CD14-positive monocyte (primary cell): ENCODE results near the gene CAPN11. TPM values are rescaled to one million over a fixed set of nuclear protein-coding genes. Genes with fewer than 3 reads are reported as not detected.
A peak's percentile ranks its signal among the peaks of the same experiment; 100 is the strongest.

Source experiments
- DNase-seq, 3 donors: peaks; one replicate each; pipeline ENCODE4 v3.0.0-alpha.2; 2011 to 2022
- H2AFZ ChIP-seq: 2 replicates; pipeline ENCODE4 v1.6.0; 2012; ENCODE audit warnings: mild to moderate bottlenecking, low read depth, low read length, inconsistent platforms; ENCODE audit not compliant: insufficient read depth, poor library complexity, severe bottlenecking
- H3K27ac ChIP-seq, 2 donors: 1 replicate in 1 of 2; 2 replicates in 1 of 2; pipeline ENCODE4 v1.5.1; 2012 to 2013; ENCODE audit warnings: low read length in 2 of 2, control low read depth in 1 of 2, inconsistent platforms in 1 of 2, low read depth in 1 of 2, mild to moderate bottlenecking in 1 of 2
- H3K27me3 ChIP-seq, 2 donors: one replicate each; pipeline versions ENCODE4 v1.6.0 to v1.6.1; 2011 to 2013; ENCODE audit warnings: low read length in 2 of 2; ENCODE audit not compliant: control insufficient read depth in 2 of 2, insufficient read depth in 2 of 2
- H3K36me3 ChIP-seq, 2 donors: replicated peaks in 1 of 2; 1 replicate in 1 of 2; 2 replicates in 1 of 2; pipeline versions ENCODE4 v1.5.1 to v1.6.1; 2012 to 2013; ENCODE audit warnings: low read length in 2 of 2, control low read depth in 1 of 2, inconsistent platforms in 1 of 2, mild to moderate bottlenecking in 1 of 2; ENCODE audit not compliant: insufficient read depth in 2 of 2, control insufficient read depth in 1 of 2
- H3K4me1 ChIP-seq, 2 donors: 1 replicate in 1 of 2; 2 replicates in 1 of 2; pipeline versions ENCODE4 v1.5.1 to v1.6.1; 2012 to 2013; ENCODE audit warnings: low read length in 2 of 2, control low read depth in 1 of 2, inconsistent platforms in 1 of 2, mild to moderate bottlenecking in 1 of 2, moderate library complexity in 1 of 2; ENCODE audit not compliant: insufficient read depth in 2 of 2, control insufficient read depth in 1 of 2
- H3K4me2 ChIP-seq: replicated peaks from 2 replicates; pipeline ENCODE3; 2012; ENCODE audit warnings: low read length, moderate library complexity, mild to moderate bottlenecking; ENCODE audit not compliant: poor library complexity, severe bottlenecking; ENCODE audit errors: extremely low read depth
- H3K4me3 ChIP-seq, 3 experiments: fragments of 200-600 bp in 1 of 3; sonication (generic) in 1 of 3; replicated peaks in 1 of 3; 1 replicate in 2 of 3; 2 replicates in 1 of 3; pipeline ENCODE4 v1.5.1; 2011 to 2013; ENCODE audit warnings: low read length in 3 of 3, mild to moderate bottlenecking in 3 of 3, control low read depth in 2 of 3, low read depth in 2 of 3, inconsistent platforms in 1 of 3, moderate library complexity in 1 of 3
- H3K79me2 ChIP-seq: 2 replicates; pipeline ENCODE4 v1.6.0; 2012; ENCODE audit warnings: mild to moderate bottlenecking, control low read depth, inconsistent platforms, low read length, moderate library complexity; ENCODE audit not compliant: insufficient read depth
- H3K9ac ChIP-seq: 2 replicates; pipeline ENCODE4 v1.6.0; 2017; ENCODE audit warnings: low read length, mild to moderate bottlenecking; ENCODE audit not compliant: insufficient read depth, poor library complexity, severe bottlenecking
- H3K9me3 ChIP-seq, 2 donors: replicated peaks in 1 of 2; 1 replicate in 1 of 2; 2 replicates in 1 of 2; pipeline versions ENCODE4 v1.5.1 to v1.6.1; 2012 to 2013; ENCODE audit warnings: low read length in 2 of 2, control low read depth in 1 of 2; ENCODE audit not compliant: control insufficient read depth in 1 of 2, insufficient read depth in 1 of 2
- H4K20me1 ChIP-seq: 2 replicates; pipeline ENCODE4 v1.6.0; 2012; ENCODE audit warnings: mild to moderate bottlenecking, low read length, control low read depth, moderate library complexity; ENCODE audit not compliant: insufficient read depth
- H3K27ac Mint-ChIP-seq, 7 donors: one replicate each; pipeline ENCODE4 v1.8.0; 2020; ENCODE audit warnings: mild to moderate bottlenecking in 7 of 7, mixed read lengths in 7 of 7, moderate library complexity in 6 of 7, inconsistent platforms in 2 of 7
- H3K27me3 Mint-ChIP-seq, 3 donors: one replicate each; pipeline ENCODE4 v1.8.0; 2021 to 2022; ENCODE audit warnings: low read depth in 3 of 3, mild to moderate bottlenecking in 3 of 3, mixed read lengths in 3 of 3, moderate library complexity in 3 of 3, inconsistent platforms in 1 of 3
- H3K36me3 Mint-ChIP-seq, 2 donors: one replicate each; pipeline ENCODE4 v1.8.0; 2020; ENCODE audit warnings: mixed read lengths in 2 of 2, inconsistent platforms in 1 of 2, mild to moderate bottlenecking in 1 of 2
- H3K4me1 Mint-ChIP-seq: one replicate; pipeline ENCODE4 v1.8.0; 2020; ENCODE audit warnings: mild to moderate bottlenecking, mixed read lengths
- H3K4me3 Mint-ChIP-seq, 2 donors: one replicate each; pipeline ENCODE4 v1.8.0; 2020; ENCODE audit warnings: mild to moderate bottlenecking in 2 of 2, mixed read lengths in 2 of 2, moderate library complexity in 1 of 2
- H3K9me3 Mint-ChIP-seq, 7 donors: one replicate each; pipeline ENCODE4 v1.8.0; 2020 to 2022; ENCODE audit warnings: mixed read lengths in 7 of 7, mild to moderate bottlenecking in 6 of 7, moderate library complexity in 6 of 7, inconsistent platforms in 2 of 7
- CTCF ChIP-seq: fragments of 200-600 bp; IDR thresholded peaks from one replicate; pipeline ENCODE4 v1.8.0; 2022; ENCODE audit warnings: antibody characterized with exemption, mild to moderate bottlenecking
- WGBS: methylation state at CpG from one replicate; pipeline ENCODE4 v1.1.5; 2013; ENCODE audit warnings: missing lambda C conversion rate; ENCODE audit not compliant: insufficient coverage; 5-methylcytosine and 5-hydroxymethylcytosine counted together
- intact Hi-C, 2 donors: fragments of 100-400 bp; cut with micrococcal nuclease; formaldehyde crosslinking; loops; one replicate each; pipeline versions ENCODE4 v1.15.0 to v1.15.1; 2023
- polyA plus RNA-seq, 3 donors: library from polyadenylated mRNA; depleted of rRNA in 1 of 3; unstranded in 2 of 3; stranded (reverse) in 1 of 3; fragments of 300-500 nt in 2 of 3; fragments of >200 nt in 1 of 3; fragmentation: Illumina TruSeq in 2 of 3; gene quantifications; 1 replicate in 2 of 3; 2 replicates in 1 of 3; pipeline ENCODE4 v1.2.3, GENCODE V29; 2012 to 2021

Gene CAPN11
- polyA plus RNA-seq, 3 donors, result 0.11 TPM; not detected in 2

- H4K20me1 ChIP-seq, result no peaks in the 10 kb centered on the region
- peaks cover 0 to 1% (median 0%) of the 10 kb centered on the region in 7 donors for H3K9me3 Mint-ChIP-seq
- TF ChIP-seq CTCF, result no peak
- H3K27ac ChIP-seq, result no peak overlapping the region
- H3K79me2 ChIP-seq, result no peaks in the 10 kb centered on the region
- intact Hi-C loops, result no loop called here
- peaks cover 6 to 9% (median 6%) of the 10 kb centered on the region in 3 donors for H3K27me3 Mint-ChIP-seq
- H3K9ac ChIP-seq, result no peak overlapping the region
- no peaks in the 10 kb centered on the region for H3K36me3 ChIP-seq
- no peak overlapping the region for H3K4me3 ChIP-seq
- H3K4me1 ChIP-seq, result peaks cover 11 to 13% of the 10 kb centered on the region in 2 donors
- WGBS, result 95% methylated on average over 5 of the region's 7 CpGs
- H3K4me2 ChIP-seq, result no peak overlapping the region
- no peaks in the 10 kb centered on the region for H3K27me3 ChIP-seq
- H3K36me3 Mint-ChIP-seq, result no peaks in the 10 kb centered on the region
- peaks cover 14% of the 10 kb centered on the region for H3K4me1 Mint-ChIP-seq
- no peak overlapping the region for H3K4me3 Mint-ChIP-seq
- H3K27ac Mint-ChIP-seq, result no peak overlapping the region
- H3K9me3 ChIP-seq, result no peaks in the 10 kb centered on the region
- H2AFZ ChIP-seq, result no peak overlapping the region
- no peak for DNase-seq
Observed at GRCh38 chr6:44179648-44180047, 21.0 kb downstream of the CAPN11 start.

GRCh38 chr6:44180406-44180805, 21.8 kb downstream of the CAPN11 start:
- Histone ChIP-seq H3K9ac (no peak overlapping the region), H3K27me3 (no peaks in the 10 kb centered on the region), H3K79me2 (no peaks in the 10 kb centered on the region), H3K4me3 (no peak overlapping the region), H3K4me1 (peaks cover 11 to 13% of the 10 kb centered on the region in 2 donors), H3K27ac (no peak overlapping the region), H3K36me3 (no peaks in the 10 kb centered on the region), H2AFZ (no peak overlapping the region), H3K4me2 (no peak overlapping the region), H4K20me1 (no peaks in the 10 kb centered on the region), H3K9me3 (no peaks in the 10 kb centered on the region)
- Mint-ChIP-seq H3K9me3 (no peaks in the 10 kb centered on the region), H3K36me3 (no peaks in the 10 kb centered on the region), H3K4me1 (peaks cover 14% of the 10 kb centered on the region), H3K27me3 (peaks cover 5 to 9% (median 8%) of the 10 kb centered on the region in 3 donors), H3K27ac (peak overlapping the region in 1 of 7 donors; percentile 51), H3K4me3 (no peak overlapping the region)
- no peak for DNase-seq
- no peak for TF ChIP-seq CTCF
- no CpG with 5 or more reads among the region's 4 CpGs for WGBS
- intact Hi-C loops, result no loop called here
